GM19467 (cell line): Measurements from ENCODE around the gene PCDHGA6.
A peak's percentile ranks its signal among the peaks of the same experiment; 100 is the strongest.
"Not testable (repeated sequence)": the region's sequence is repeated elsewhere in the genome, so short reads cannot be mapped to it uniquely, and the experiment has no call there.

Experiments
- ATAC-seq: cut with Tn5 transposase; IDR thresholded peaks from one replicate; pipeline ENCODE4 v1.9.1; 2021; ENCODE audit warnings: mild to moderate bottlenecking, moderate library complexity; ENCODE audit not compliant: unreplicated experiment

The PCDHGA6 gene

DNA sequence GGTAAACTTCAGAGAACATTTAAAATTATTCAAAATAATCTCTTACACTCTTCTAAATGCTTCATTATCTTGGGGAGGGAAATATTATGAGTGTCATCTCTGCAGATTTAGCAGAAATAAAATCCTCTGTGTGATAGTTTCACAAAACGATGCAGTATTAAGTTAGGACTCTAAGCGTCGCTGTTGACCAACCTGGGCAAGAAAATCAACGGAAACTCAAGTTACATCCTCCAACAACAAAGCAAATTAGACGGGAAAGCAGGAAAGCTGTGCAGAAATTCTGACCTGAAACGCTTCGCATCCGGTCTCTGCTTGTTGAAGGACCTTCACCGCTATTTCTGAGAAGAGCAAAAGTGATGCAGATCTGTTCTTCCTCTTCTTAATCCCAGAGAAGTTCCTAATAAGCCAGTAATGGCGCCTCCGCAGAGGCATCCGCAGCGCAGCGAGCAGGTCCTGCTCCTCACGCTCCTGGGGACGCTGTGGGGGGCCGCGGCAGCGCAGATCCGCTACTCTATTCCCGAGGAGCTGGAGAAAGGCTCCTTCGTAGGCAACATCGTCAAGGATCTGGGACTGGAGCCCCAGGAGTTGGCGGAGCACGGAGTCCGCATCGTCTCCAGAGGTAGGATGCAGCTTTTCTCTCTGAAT, at the start of gene PCDHGA6:
Gene PCDHGA6 (plus strand): TSS at position 219 of the 645 bp plus-strand sequence. CDS start 193 bp downstream, at position 412.
- no peak for ATAC-seq

- ATAC-seq, result peak; percentile 52
Measured at GRCh38 chr5:141326088-141326854, 47.4 kb upstream of the PCDHGA6 start.

DNA sequence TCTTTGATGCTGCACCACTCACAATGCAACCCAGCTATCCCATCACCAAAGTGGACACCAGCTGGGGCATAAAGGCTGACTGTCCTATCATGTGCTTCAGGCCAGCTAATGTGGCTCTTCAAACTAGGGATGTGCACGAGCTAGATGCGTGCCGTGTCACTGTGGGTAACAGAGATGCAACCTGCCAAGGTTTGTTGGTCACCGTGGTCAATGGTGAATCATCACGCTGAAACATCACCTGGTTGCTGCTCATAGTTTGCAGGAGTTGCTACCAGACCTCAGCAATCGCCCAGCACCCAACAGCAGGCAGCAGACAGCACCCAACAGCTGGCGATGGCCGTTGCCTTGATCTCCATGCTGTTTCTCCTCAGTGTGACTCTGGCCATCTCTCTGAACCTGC, 45.5 kb upstream of the PCDHGA6 start:
- no peak for ATAC-seq

DNA sequence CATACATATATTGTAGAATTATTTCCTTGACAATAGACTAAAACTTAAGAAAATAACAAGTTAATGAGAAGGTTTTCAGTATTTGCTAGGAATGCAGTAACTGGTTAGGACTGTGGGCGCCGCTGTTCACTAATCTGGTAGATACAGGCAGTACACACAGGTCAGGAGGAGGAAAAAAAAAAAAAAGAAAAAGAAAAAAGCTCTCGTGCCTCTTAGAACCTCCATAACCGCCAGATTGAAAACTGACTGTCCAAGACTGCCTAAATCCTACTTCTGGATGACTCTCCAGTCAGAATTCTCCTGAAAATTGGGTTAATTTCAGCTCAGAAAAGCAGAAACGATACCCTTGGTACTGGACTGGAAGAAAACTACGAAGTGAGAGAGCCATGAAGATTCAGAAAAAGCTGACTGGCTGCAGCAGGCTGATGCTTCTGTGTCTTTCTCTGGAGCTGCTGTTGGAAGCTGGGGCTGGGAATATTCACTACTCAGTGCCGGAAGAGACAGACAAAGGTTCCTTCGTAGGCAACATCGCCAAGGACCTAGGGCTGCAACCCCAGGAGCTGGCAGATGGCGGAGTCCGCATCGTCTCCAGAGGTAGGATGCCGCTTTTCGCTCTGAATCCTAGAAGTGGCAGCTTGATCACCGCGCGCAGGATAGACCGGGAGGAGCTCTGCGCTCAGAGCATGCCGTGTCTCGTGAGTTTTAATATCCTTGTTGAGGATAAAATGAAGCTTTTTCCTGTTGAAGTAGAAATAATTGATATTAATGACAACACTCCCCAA, 43.2 kb upstream of the PCDHGA6 start, which contains the start of gene PCDHGA1:
Gene PCDHGA1 (plus strand): TSS at position 216 of the 782 bp plus-strand sequence.
- ATAC-seq, result no peak

DNA sequence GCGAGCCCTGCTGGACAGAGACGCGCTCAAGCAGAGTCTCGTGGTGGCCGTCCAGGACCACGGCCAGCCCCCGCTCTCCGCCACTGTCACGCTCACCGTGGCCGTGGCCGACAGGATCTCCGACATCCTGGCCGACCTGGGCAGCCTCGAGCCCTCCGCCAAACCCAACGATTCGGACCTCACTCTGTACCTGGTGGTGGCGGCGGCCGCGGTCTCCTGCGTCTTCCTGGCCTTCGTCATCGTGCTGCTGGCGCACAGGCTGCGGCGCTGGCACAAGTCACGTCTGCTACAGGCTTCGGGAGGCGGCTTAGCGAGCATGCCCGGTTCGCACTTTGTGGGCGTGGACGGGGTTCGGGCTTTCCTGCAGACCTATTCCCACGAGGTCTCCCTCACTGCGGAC, 41.1 kb upstream of the PCDHGA6 start:
- ATAC-seq, result not testable (repeated sequence)

DNA sequence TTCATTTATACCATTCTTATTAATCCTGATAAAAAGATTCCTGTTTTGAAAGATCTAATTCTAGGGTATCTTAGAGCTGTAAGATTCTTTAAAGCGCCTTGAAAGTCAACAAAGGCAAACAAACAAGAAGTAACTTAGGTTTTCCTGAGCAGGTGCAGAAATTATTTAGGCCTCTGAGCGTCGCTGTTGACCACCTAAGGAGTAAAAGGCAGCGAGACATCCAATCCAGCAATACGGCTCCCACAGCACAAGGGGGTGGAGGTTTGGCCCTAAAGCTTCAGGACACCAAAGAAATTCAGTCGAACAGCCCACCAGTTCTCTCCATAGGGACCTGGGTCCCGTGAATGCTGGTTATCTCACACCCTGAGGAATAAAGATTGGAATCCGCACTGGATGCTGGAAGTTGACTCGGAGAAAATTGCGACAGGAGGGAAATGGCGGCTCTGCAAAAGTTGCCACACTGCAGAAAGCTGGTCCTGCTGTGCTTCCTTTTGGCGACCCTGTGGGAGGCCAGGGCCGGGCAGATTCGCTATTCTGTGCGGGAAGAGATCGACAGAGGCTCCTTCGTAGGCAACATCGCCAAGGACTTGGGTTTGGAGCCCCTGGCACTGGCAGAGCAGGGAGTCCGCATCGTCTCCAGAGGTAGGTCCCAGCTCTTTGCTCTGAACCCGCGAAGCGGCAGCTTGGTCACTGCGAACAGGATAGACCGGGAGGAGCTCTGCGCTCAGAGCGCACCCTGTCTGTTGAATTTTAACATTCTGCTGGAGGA, 35.0 kb upstream of the PCDHGA6 start, which contains the start of gene PCDHGA2:
Gene PCDHGA2 (plus strand): TSS at position 223 of the 769 bp plus-strand sequence.
- no peak for ATAC-seq

- ATAC-seq, result not testable (repeated sequence)
Measured at GRCh38 chr5:141340781-141341354, 32.8 kb upstream of the PCDHGA6 start.

DNA sequence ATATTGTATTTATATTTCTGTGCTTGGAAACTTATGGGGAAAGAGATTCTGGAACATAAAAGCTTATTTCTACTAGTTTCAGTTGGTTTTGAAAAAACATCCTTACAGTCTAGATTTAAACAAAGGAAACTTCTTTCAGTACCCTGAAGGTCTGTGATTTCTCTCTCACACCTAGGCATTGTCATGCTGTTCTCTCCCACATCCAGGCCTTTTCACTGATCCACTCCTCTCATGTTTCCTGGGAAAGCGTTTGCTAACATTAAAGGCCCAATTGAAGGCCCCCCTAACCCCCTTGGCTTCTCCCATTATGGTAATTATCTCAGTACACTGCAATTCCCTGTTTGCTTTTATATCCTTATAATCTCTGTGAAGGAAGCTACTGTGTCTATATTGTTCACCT, 30.9 kb upstream of the PCDHGA6 start:
- no peak for ATAC-seq

- ATAC-seq, result no peak
Measured at GRCh38 chr5:141343242-141343952, 30.3 kb upstream of the PCDHGA6 start, which contains the start of gene PCDHGA3. TSS of gene PCDHGA3 (plus strand) at chr5:141343829. CDS start at chr5:141344034, 205 bp downstream.

DNA sequence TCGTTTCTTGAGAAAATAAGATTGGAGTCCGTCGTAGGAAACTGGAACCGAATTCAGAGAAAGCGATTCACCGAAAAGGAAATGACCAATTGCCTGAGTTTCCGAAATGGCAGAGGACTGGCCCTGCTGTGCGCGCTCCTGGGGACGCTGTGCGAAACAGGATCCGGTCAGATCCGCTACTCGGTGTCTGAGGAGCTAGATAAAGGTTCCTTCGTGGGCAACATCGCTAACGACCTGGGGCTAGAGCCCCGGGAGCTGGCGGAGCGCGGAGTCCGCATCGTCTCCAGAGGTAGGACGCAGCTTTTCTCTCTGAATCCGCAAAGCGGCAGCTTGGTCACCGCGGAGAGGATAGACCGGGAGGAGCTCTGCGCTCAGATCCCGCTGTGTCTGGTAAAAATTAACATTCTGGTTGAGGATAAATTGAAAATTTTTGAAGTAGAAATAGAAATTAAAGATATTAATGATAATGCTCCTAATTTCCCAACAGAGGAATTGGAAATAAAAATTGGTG, 29.7 kb upstream of the PCDHGA6 start:
- no peak for ATAC-seq

DNA sequence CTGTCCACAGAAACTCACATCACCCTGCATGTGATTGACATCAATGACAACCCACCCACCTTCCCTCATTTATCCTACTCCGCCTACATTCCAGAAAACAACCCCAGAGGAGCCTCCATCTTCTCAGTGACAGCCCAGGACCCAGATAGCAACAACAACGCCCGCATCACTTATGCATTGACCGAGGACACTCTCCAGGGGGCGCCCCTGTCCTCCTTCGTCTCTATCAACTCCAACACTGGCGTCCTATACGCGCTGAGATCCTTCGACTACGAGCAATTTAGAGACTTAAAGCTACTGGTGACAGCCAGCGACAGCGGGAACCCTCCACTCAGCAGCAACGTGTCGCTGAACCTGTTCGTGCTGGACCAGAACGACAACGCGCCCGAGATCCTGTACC, 28.4 kb upstream of the PCDHGA6 start:
- no peak for ATAC-seq

- not testable (repeated sequence) for ATAC-seq
Measured at GRCh38 chr5:141346017-141346416, 27.7 kb upstream of the PCDHGA6 start.

GRCh38 chr5:141349917-141350619, 23.6 kb upstream of the PCDHGA6 start, which contains the start of gene PCDHGB1:
TSS of gene PCDHGB1 (plus strand) at chr5:141350099. CDS start at chr5:141350261, 162 bp downstream.
- peak; percentile 61 for ATAC-seq

DNA sequence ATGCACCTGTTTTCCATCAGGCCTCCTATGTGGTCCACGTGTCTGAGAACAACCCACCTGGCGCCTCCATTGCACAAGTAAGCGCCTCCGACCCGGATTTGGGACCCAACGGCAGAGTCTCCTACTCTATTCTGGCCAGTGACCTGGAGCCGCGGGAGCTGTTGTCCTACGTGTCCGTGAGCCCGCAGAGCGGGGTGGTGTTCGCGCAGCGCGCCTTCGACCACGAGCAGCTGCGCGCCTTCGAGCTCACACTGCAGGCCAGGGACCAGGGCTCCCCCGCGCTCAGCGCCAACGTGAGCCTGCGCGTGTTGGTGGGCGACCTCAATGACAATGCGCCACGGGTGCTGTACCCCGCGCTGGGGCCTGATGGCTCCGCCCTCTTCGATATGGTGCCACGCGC, 22.1 kb upstream of the PCDHGA6 start:
- no peak for ATAC-seq

- no peak for ATAC-seq
Measured at GRCh38 chr5:141354900-141355469, 18.7 kb upstream of the PCDHGA6 start, which contains the start of gene PCDHGA4. TSS of gene PCDHGA4 (plus strand) at chr5:141355021. CDS start at chr5:141355108, 87 bp downstream.

DNA sequence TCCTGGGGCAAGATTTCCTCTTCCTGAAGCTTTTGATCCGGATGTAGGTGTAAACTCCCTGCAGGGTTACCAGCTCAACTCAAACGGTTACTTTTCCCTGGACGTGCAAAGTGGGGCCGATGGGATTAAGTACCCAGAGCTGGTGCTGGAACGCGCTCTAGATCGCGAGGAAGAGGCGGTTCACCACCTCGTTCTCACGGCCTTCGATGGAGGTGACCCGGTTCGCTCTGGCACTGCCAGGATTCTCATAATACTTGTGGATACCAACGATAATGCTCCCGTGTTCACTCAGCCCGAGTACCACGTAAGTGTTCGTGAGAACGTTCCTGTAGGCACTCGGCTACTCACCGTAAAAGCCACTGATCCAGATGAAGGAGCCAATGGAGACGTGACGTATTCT, 18.1 kb upstream of the PCDHGA6 start:
- ATAC-seq, result no peak

DNA sequence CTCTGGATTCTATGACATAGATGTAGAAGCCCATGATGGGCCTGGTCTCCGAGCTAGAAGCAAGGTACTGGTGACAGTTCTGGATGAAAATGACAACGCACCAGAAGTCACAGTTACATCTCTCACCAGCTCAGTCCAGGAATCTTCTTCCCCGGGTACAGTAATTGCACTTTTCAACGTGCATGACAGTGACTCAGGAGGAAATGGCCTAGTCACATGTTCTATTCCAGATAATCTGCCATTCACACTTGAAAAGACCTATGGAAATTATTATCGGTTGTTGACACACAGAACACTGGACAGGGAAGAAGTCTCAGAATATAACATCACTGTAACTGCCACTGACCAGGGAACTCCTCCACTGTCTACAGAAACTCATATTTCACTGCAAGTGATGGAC, 17.6 kb upstream of the PCDHGA6 start:
- no peak for ATAC-seq

DNA sequence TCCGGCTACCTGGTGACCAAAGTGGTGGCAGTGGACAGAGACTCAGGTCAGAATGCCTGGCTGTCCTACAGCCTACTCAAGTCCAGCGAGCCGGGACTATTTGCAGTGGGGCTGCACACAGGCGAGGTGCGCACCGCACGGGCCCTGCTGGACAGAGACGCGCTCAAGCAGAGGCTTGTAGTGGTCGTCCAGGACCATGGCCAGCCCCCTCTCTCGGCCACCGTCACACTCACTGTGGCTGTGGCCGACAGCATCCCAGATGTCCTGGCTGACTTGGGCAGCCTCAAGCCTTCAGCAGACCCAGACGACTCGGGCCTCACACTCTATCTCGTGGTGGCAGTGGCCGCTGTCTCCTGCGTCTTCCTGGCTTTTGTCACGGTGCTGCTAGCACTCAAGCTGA, 16.7 kb upstream of the PCDHGA6 start:
- ATAC-seq, result no peak
